B cell (primary cell): ENCODE data around the gene STRADA. TPM values are rescaled to one million over a fixed set of nuclear protein-coding genes. Genes with fewer than 3 reads are reported as not detected.

Experiments used
- ATAC-seq: fragments of 200-7000 bp; cut with Tn5 transposase; one replicate; pipeline ENCODE4 v1.10.0; 2021; ENCODE audit warnings: low read depth, mild to moderate bottlenecking, moderate number of reproducible peaks, moderate library complexity
- CTCF ChIA-PET: fragments of 350-600 bp; sonication (Branson Sonifier 250); formaldehyde crosslinking; loops from one replicate; lab custom pipeline; 2021; ENCODE audit warnings: antibody characterized with exemption, inconsistent platforms; lab: Charles Lee
- POLR2A ChIA-PET: fragments of 350-600 bp; sonication (Branson Sonifier 250); formaldehyde crosslinking; loops from one replicate; lab custom pipeline; 2021; ENCODE audit warnings: antibody characterized with exemption; lab: Charles Lee
- DNase-seq: peaks from one replicate; pipeline ENCODE4 v3.0.0; 2013
- H2AFZ ChIP-seq: 2 replicates; pipeline ENCODE4 v1.6.1; 2012; ENCODE audit warnings: mild to moderate bottlenecking, low read depth, low read length; ENCODE audit not compliant: insufficient read depth, poor library complexity, severe bottlenecking
- H3K27ac ChIP-seq, 2 donors: 1 replicate in 1 of 2; 2 replicates in 1 of 2; pipeline ENCODE4 v1.5.1; 2012 to 2013; ENCODE audit warnings: low read length in 2 of 2, mild to moderate bottlenecking in 2 of 2, moderate library complexity in 1 of 2
- H3K27me3 ChIP-seq, 4 experiments: fragments of 200-600 bp in 1 of 4; sonication (generic) in 1 of 4; replicated peaks in 1 of 4; 1 replicate in 2 of 4; 2 replicates in 2 of 4; pipeline versions ENCODE4 v1.6.1 to v1.7.0; 2013 to 2016; ENCODE audit warnings: low read length in 3 of 4, mild to moderate bottlenecking in 2 of 4, mixed read lengths in 1 of 4, moderate library complexity in 1 of 4; ENCODE audit not compliant: insufficient read depth in 4 of 4, control insufficient read depth in 3 of 4; ENCODE audit errors: control extremely low read depth in 1 of 4
- H3K36me3 ChIP-seq, 2 experiments: replicated peaks in 1 of 2; 1 replicate in 1 of 2; 2 replicates in 1 of 2; pipeline versions ENCODE4 v1.6.1 to v1.7.1; 2013; ENCODE audit warnings: low read length in 1 of 2; ENCODE audit not compliant: insufficient read depth in 2 of 2, control insufficient read depth in 1 of 2; ENCODE audit errors: control extremely low read depth in 1 of 2, extremely low read depth in 1 of 2
- H3K4me1 ChIP-seq, 2 donors: fragments of 200-600 bp in 1 of 2; sonication (generic) in 1 of 2; 1 replicate in 1 of 2; 2 replicates in 1 of 2; pipeline versions ENCODE4 v1.5.1 to v1.6.1; 2013 to 2017; ENCODE audit warnings: low read length in 2 of 2; ENCODE audit not compliant: control insufficient read depth in 2 of 2, insufficient read depth in 2 of 2
- H3K4me2 ChIP-seq: replicated peaks from 2 replicates; pipeline ENCODE3; 2012; ENCODE audit warnings: mild to moderate bottlenecking, low read depth, low read length; ENCODE audit not compliant: poor library complexity, severe bottlenecking
- H3K4me3 ChIP-seq, 5 experiments: fragments of 200-600 bp in 1 of 5; sonication (generic) in 1 of 5; 1 replicate in 3 of 5; 2 replicates in 2 of 5; pipeline versions ENCODE4 v1.5.1 to v1.7.0; 2011 to 2016; ENCODE audit warnings: low read length in 4 of 5, mild to moderate bottlenecking in 4 of 5, low read depth in 2 of 5, control low read depth in 1 of 5, moderate library complexity in 1 of 5; ENCODE audit not compliant: insufficient read depth in 1 of 5; ENCODE audit errors: control extremely low read depth in 1 of 5, extremely low read depth in 1 of 5
- H3K79me2 ChIP-seq: fragments of 200-600 bp; sonication (generic); one replicate; pipeline ENCODE4 v1.6.0; 2016; ENCODE audit warnings: low read length; ENCODE audit not compliant: control insufficient read depth, insufficient read depth
- H3K9ac ChIP-seq: fragments of 200-600 bp; sonication (generic); 2 replicates; pipeline ENCODE4 v1.6.1; 2017; ENCODE audit warnings: mild to moderate bottlenecking, low read length, moderate library complexity
- H3K9me3 ChIP-seq, 3 donors: one replicate each; pipeline versions ENCODE4 v1.6.1 to v1.7.1; 2013; ENCODE audit warnings: low read length in 2 of 3; ENCODE audit not compliant: control insufficient read depth in 2 of 3, insufficient read depth in 1 of 3; ENCODE audit errors: control extremely low read depth in 1 of 3
- H4K20me1 ChIP-seq: 2 replicates; pipeline ENCODE4 v1.6.0; 2012; ENCODE audit warnings: mild to moderate bottlenecking, low read length; ENCODE audit not compliant: insufficient read depth, control insufficient read depth, poor library complexity, severe bottlenecking
- H3K27ac Mint-ChIP-seq: one replicate; pipeline ENCODE4 v1.8.0; 2021; ENCODE audit warnings: mixed read lengths
- H3K27me3 Mint-ChIP-seq: one replicate; pipeline ENCODE4 v1.8.0; 2021; ENCODE audit warnings: mixed read lengths
- H3K4me1 Mint-ChIP-seq: one replicate; pipeline ENCODE4 v1.8.0; 2021; ENCODE audit warnings: mixed read lengths
- H3K4me3 Mint-ChIP-seq: one replicate; pipeline ENCODE4 v1.8.0; 2021; ENCODE audit warnings: mixed read lengths
- H3K9me3 Mint-ChIP-seq: one replicate; pipeline ENCODE4 v1.8.0; 2022; ENCODE audit warnings: mixed read lengths; ENCODE audit not compliant: insufficient read depth
- CTCF ChIP-seq: fragments of 200-600 bp; IDR thresholded peaks from one replicate; pipeline ENCODE4 v1.8.0; 2022; ENCODE audit warnings: antibody characterized with exemption, mild to moderate bottlenecking
- EZH2 ChIP-seq: IDR thresholded peaks from 2 replicates; pipeline ENCODE4 v1.6.1; 2012; ENCODE audit warnings: borderline replicate concordance, low read depth, mild to moderate bottlenecking, moderate library complexity, low read length; ENCODE audit not compliant: insufficient read depth, poor library complexity, severe bottlenecking
- WGBS: methylation state at CpG from one replicate; pipeline ENCODE4 v1.1.5; 2013; ENCODE audit warnings: missing lambda C conversion rate; ENCODE audit not compliant: insufficient coverage; 5-methylcytosine and 5-hydroxymethylcytosine counted together
- intact Hi-C: fragments of 100-400 bp; cut with micrococcal nuclease; formaldehyde crosslinking; loops from one replicate; pipeline ENCODE4 v1.10.0; 2022
- polyA plus RNA-seq: library from polyadenylated mRNA; depleted of rRNA; stranded (reverse); fragments of >200 nt; gene quantifications from 2 replicates; pipeline ENCODE4 v1.2.3, GENCODE V29; 2012
- total RNA-seq, 2 donors: library from RNA; stranded (reverse); fragments of 120-200 nt in 1 of 2; gene quantifications; 1 replicate in 1 of 2; 2 replicates in 1 of 2; pipeline versions ENCODE4 v1.2.3 to v1.2.4, GENCODE V29; 2013 to 2022

The STRADA gene
- total and polyA plus RNA-seq, 2 donors (not counting 1 experiment from before 2014, with no cell fraction given) = 48.1 to 93.2 TPM

GRCh38 chr17:63760771-63761539, 19.4 kb upstream of the STRADA start:
- intact Hi-C loops = no loop called here
- peaks cover 23% of the 10 kb centered on the region for H3K4me1 Mint-ChIP-seq
- no peaks in the 10 kb centered on the region for H3K9me3 Mint-ChIP-seq
- 0% methylated on average over 1 of the region's 10 CpGs for whole genome bisulfite sequencing
- Histone ChIP-seq H3K9ac (no peak overlapping the region), H3K4me3 (no peak overlapping the region), H3K9me3 (no peaks in the 10 kb centered on the region), H2AFZ (no peak overlapping the region), H3K79me2 (peaks cover 44% of the 10 kb centered on the region), H4K20me1 (no peaks in the 10 kb centered on the region), H3K4me1 (peaks cover 12 to 17% of the 10 kb centered on the region in 2 donors), H3K27me3 (no peaks in the 10 kb centered on the region), H3K36me3 (peaks cover 12 to 73% of the 10 kb centered on the region in 2 experiments), H3K4me2 (no peak overlapping the region), H3K27ac (no peak overlapping the region)
- peak overlapping the region; percentile 15 for H3K27ac Mint-ChIP-seq
- no peak overlapping the region for H3K4me3 Mint-ChIP-seq
- H3K27me3 Mint-ChIP-seq = no peaks in the 10 kb centered on the region
- ATAC-seq (no peak), DNase-seq (no peak)
- ChIA-PET CTCF (interaction anchor here (1.4 kb wide), 1 partner anchor 74 kb away, joined by 7 read pairs; no protein-coding TSS in a partner anchor), POLR2A (interaction anchor here (1.2 to 2.1 kb wide), 2 partner anchors 13 to 62 kb away, joined by 5 to 8 read pairs; partner anchors contain the start of genes CCDC47 and DDX42)
- no peak for TF ChIP-seq CTCF
- TF ChIP-seq EZH2 = no peak

- TF ChIP-seq CTCF = no peak
- TF ChIP-seq EZH2 = no peak
- no peak for ATAC-seq
- WGBS = no CpG with 5 or more reads among the region's 2 CpGs
- Mint-ChIP-seq H3K27ac (no peak overlapping the region), H3K27me3 (no peaks in the 10 kb centered on the region), H3K9me3 (no peaks in the 10 kb centered on the region), H3K4me3 (no peak overlapping the region), H3K4me1 (peaks cover 19% of the 10 kb centered on the region)
- CTCF ChIA-PET = no interaction called here
- intact Hi-C loops = no loop called here
- no peak for DNase-seq
- Histone ChIP-seq H3K4me1 (peaks cover 12 to 17% of the 10 kb centered on the region in 2 donors), H3K4me2 (no peak overlapping the region), H3K4me3 (no peak overlapping the region), H3K36me3 (peaks cover 6 to 71% of the 10 kb centered on the region in 2 experiments), H3K9ac (no peak overlapping the region), H3K79me2 (peaks cover 22% of the 10 kb centered on the region), H3K27me3 (no peaks in the 10 kb centered on the region), H3K9me3 (no peaks in the 10 kb centered on the region), H2AFZ (no peak overlapping the region), H4K20me1 (no peaks in the 10 kb centered on the region), H3K27ac (no peak overlapping the region)
- POLR2A ChIA-PET = interaction anchor here (0.6 kb wide), 1 partner anchor 15 kb away, joined by 5 read pairs; the partner anchor contains the start of gene DDX42
Observed at GRCh38 chr17:63758428-63758827, 16.8 kb upstream of the STRADA start.
